Epidermal melanocyte (primary cell): ENCODE results near the gene LAMA2.

Experiments
- DNase-seq: peaks from one replicate; pipeline ENCODE4 v3.0.0; 2011; ENCODE audit warnings: low spot score; ENCODE audit not compliant: insufficient read length

Gene LAMA2

GRCh38 chr6:129359811-129360681 is 477.1 kb downstream of the LAMA2 start:
- no peak for DNase-seq

- no peak for DNase-seq
Observed at GRCh38 chr6:129360682-129360955, 477.7 kb downstream of the LAMA2 start.

- DNase-seq: no peak
Observed at GRCh38 chr6:129364037-129364436, 481.1 kb downstream of the LAMA2 start.

GRCh38 chr6:129364767-129365166 is 481.8 kb downstream of the LAMA2 start:
- DNase-seq: no peak

- DNase-seq: no peak
Observed at GRCh38 chr6:129368076-129368475, 485.1 kb downstream of the LAMA2 start.

GRCh38 chr6:129368970-129369369 is 486.0 kb downstream of the LAMA2 start:
- no peak for DNase-seq

GRCh38 chr6:129369737-129370136 is 486.8 kb downstream of the LAMA2 start:
- no peak for DNase-seq

GRCh38 chr6:129370268-129370916 is 487.5 kb downstream of the LAMA2 start:
- DNase-seq: no peak

GRCh38 chr6:129381885-129382284 is 498.9 kb downstream of the LAMA2 start:
- DNase-seq: no peak

GRCh38 chr6:129382916-129383315 is 500.0 kb downstream of the LAMA2 start:
- DNase-seq: no peak

GRCh38 chr6:129385117-129385516 is 502.2 kb downstream of the LAMA2 start:
- no peak for DNase-seq

GRCh38 chr6:129390900-129391299 is 508.0 kb downstream of the LAMA2 start:
- DNase-seq: no peak

GRCh38 chr6:129393654-129394053 is 510.7 kb downstream of the LAMA2 start:
- no peak for DNase-seq

- no peak for DNase-seq
Observed at GRCh38 chr6:129398764-129399163, 515.8 kb downstream of the LAMA2 start.

GRCh38 chr6:129402244-129402643 is 519.3 kb downstream of the LAMA2 start:
- no peak for DNase-seq

- no peak for DNase-seq
Observed at GRCh38 chr6:129411092-129411491, 528.2 kb downstream of the LAMA2 start.

- no peak for DNase-seq
Observed at GRCh38 chr6:129416337-129416990, 533.5 kb downstream of the LAMA2 start.

- no peak for DNase-seq
Observed at GRCh38 chr6:129417416-129418086, 534.6 kb downstream of the LAMA2 start.

- no peak for DNase-seq
Observed at GRCh38 chr6:129419324-129419723, 536.4 kb downstream of the LAMA2 start.

- DNase-seq: no peak
Observed at GRCh38 chr6:129426343-129426742, 543.4 kb downstream of the LAMA2 start.

- no peak for DNase-seq
Observed at GRCh38 chr6:129429956-129430355, 547.0 kb downstream of the LAMA2 start.

- DNase-seq: no peak
Observed at GRCh38 chr6:129432738-129433137, 549.8 kb downstream of the LAMA2 start.
